Mesothelial cell of epicardium (in vitro differentiated cells): ENCODE data around the gene ABCC12. TPM values are rescaled to one million over a fixed set of nuclear protein-coding genes. Genes with fewer than 3 reads are reported as not detected.
A peak's percentile ranks its signal among the peaks of the same experiment; 100 is the strongest.

ENCODE experiments used
- DNase-seq, 2 experiments: peaks; one replicate each; pipeline ENCODE4 v3.0.0; 2021; ENCODE audit warnings: low spot score in 2 of 2; ENCODE audit not compliant: unreplicated experiment in 2 of 2
- H3K27ac Mint-ChIP-seq: 2 replicates; pipeline ENCODE4 v1.8.0; 2021; ENCODE audit warnings: mixed read lengths
- H3K27me3 Mint-ChIP-seq: 2 replicates; pipeline ENCODE4 v1.8.0; 2021; ENCODE audit warnings: low read depth, mixed read lengths
- H3K36me3 Mint-ChIP-seq: 2 replicates; pipeline ENCODE4 v1.8.0; 2021; ENCODE audit warnings: mixed read lengths
- H3K4me1 Mint-ChIP-seq: 2 replicates; pipeline ENCODE4 v1.8.0; 2021; ENCODE audit warnings: mixed read lengths
- H3K4me3 Mint-ChIP-seq: 2 replicates; pipeline ENCODE4 v1.8.0; 2021; ENCODE audit warnings: mild to moderate bottlenecking, moderate library complexity, mixed read lengths
- H3K9me3 Mint-ChIP-seq: 2 replicates; pipeline ENCODE4 v1.8.0; 2021; ENCODE audit warnings: mixed read lengths
- CTCF ChIP-seq: fragments of 200-600 bp; sonication (generic); IDR thresholded peaks from one replicate; pipeline ENCODE4 v1.5.0; 2021; ENCODE audit warnings: antibody characterized with exemption; ENCODE audit not compliant: unreplicated experiment
- total RNA-seq: library from RNA; stranded (reverse); gene quantifications from 3 replicates; pipeline ENCODE4 v1.2.1, GENCODE V29; 2021

The ABCC12 gene
- total RNA-seq, 1 donor from 2014 or later, result not detected

- Mint-ChIP-seq H3K4me3 (no peak overlapping the region), H3K27ac (no peak overlapping the region), H3K27me3 (peaks cover 2% of the 10 kb centered on the region), H3K9me3 (no peaks in the 10 kb centered on the region), H3K36me3 (no peaks in the 10 kb centered on the region), H3K4me1 (no peaks in the 10 kb centered on the region)
- no peak for DNase-seq
- no peak for TF ChIP-seq CTCF
Observed at GRCh38 chr16:48121276-48121675, 34.5 kb downstream of the ABCC12 start.

- no peak for TF ChIP-seq CTCF
- Mint-ChIP-seq H3K27me3 (peaks cover 7% of the 10 kb centered on the region), H3K9me3 (no peaks in the 10 kb centered on the region), H3K27ac (no peak overlapping the region), H3K36me3 (no peaks in the 10 kb centered on the region), H3K4me1 (no peaks in the 10 kb centered on the region), H3K4me3 (no peak overlapping the region)
- DNase-seq, result no peak
Observed at GRCh38 chr16:48118841-48119240, 37.0 kb downstream of the ABCC12 start.

GRCh38 chr16:48117217-48118105, 38.3 kb downstream of the ABCC12 start:
- H3K27ac Mint-ChIP-seq, result no peak overlapping the region
- DNase-seq, result peak; percentile 45 to 81
- no peaks in the 10 kb centered on the region for H3K9me3 Mint-ChIP-seq
- H3K36me3 Mint-ChIP-seq, result no peaks in the 10 kb centered on the region
- H3K4me1 Mint-ChIP-seq, result no peaks in the 10 kb centered on the region
- no peak overlapping the region for H3K4me3 Mint-ChIP-seq
- peaks cover 16% of the 10 kb centered on the region for H3K27me3 Mint-ChIP-seq
- peak; percentile 76 for TF ChIP-seq CTCF

GRCh38 chr16:48115299-48115698, 40.5 kb downstream of the ABCC12 start:
- H3K4me1 Mint-ChIP-seq, result no peaks in the 10 kb centered on the region
- H3K9me3 Mint-ChIP-seq, result no peaks in the 10 kb centered on the region
- no peak overlapping the region for H3K4me3 Mint-ChIP-seq
- H3K27ac Mint-ChIP-seq, result no peak overlapping the region
- TF ChIP-seq CTCF, result no peak
- peaks cover 36% of the 10 kb centered on the region for H3K27me3 Mint-ChIP-seq
- H3K36me3 Mint-ChIP-seq, result no peaks in the 10 kb centered on the region
- no peak for DNase-seq

GRCh38 chr16:48114410-48114809, 41.4 kb downstream of the ABCC12 start:
- no peak overlapping the region for H3K27ac Mint-ChIP-seq
- no peaks in the 10 kb centered on the region for H3K4me1 Mint-ChIP-seq
- no peaks in the 10 kb centered on the region for H3K36me3 Mint-ChIP-seq
- H3K27me3 Mint-ChIP-seq, result peaks cover 45% of the 10 kb centered on the region
- DNase-seq, result no peak
- no peak overlapping the region for H3K4me3 Mint-ChIP-seq
- H3K9me3 Mint-ChIP-seq, result no peaks in the 10 kb centered on the region
- no peak for TF ChIP-seq CTCF
